HT-29 (cell line): ENCODE results near the gene ADCY2. TPM values are rescaled to one million over a fixed set of nuclear protein-coding genes. Genes with fewer than 3 reads are reported as not detected.

Experiments
- DNase-seq: peaks from one replicate; pipeline ENCODE4 v3.0.0-alpha.2; 2015; ENCODE audit warnings: low spot score
- total RNA-seq: library from RNA; depleted of rRNA; stranded (reverse); fragments of >200 nt; shearing (Covaris generic); gene quantifications from 2 replicates; pipeline ENCODE4 v1.2.3, GENCODE V29; 2014

Gene ADCY2
- total RNA-seq, 1 experiment from 2014 or later, result not detected

DNA sequence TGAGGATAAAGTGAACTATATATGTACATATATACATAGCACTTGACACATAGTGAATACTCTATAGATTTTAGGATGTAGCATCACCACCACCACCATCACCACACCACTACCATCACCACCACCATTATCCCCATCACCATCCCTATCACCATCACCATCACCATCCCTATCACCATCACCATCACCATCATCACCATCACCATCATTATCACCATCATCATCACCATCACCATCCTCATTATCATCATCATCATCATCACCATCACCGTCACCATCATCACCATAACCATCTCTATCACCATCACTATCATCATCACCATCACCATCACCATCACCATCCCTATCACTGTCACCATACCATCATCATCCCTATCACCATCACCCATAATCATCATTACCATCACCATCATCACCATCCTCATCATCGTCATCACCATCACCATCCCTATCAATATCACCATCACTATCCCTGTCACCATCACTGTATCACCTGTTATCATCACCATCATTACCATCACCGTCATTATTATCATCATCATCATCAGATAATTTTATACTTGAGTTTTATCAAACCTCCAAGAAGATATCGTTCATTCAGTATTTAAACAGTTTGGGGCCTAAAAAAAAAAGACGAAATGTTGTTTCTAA is 345.6 kb downstream of the ADCY2 start:
- DNase-seq, result no peak

DNA sequence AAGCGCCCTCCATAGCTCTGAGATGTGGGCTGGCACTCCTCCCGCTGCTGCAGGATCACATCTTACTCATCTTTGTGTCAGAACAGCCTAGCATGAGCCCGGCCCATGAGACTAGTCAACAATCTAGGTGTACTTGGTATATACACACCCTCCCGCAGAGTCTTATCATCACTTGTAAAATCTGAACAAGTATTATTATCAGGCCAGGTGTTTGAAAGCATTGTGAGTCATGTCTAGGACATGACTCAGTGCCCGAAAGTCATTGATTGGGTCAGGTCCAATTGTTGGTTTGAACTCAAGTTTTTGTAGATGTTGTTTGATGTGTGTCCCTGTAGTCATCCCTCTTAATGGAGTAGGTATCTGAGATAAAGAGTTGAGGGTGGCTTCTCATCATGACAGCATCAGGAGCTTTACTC is 346.3 kb downstream of the ADCY2 start:
- peak; percentile 12 for DNase-seq

DNA sequence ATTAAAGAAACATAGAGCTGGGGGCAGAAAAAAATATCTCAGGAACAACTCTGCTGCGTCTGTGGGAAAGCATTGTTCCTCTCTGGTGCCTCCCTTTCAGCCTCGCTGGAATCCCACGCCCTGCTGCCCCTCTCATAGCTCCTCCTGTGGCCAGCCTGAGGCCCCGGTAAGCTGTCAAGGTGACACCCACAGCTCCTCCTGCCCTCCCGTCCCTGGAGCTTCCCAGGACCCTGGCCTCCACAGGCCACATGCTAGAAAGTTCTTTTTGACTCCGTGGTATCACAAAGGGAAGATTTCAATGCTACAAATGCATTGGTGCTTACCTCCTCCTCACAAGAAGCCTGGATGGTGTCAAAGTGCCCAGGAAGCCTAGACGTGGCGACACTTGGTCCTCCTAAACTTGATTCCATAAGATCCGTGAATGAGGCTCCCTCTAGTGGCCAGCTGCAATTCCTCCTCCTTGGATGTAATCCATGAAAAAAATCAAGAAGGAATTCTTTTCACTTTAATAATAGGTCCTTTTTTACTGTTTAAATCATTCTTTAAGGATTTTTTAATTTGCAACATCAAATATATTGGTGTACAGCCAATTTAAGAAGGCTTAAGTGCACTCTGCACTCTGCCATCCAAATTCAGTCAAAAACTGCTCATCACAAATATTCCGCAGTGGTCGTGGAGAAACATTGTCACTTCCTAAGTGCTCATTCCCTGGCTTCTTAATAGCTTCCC is 350.1 kb downstream of the ADCY2 start:
- DNase-seq, result peak; percentile 77

DNA sequence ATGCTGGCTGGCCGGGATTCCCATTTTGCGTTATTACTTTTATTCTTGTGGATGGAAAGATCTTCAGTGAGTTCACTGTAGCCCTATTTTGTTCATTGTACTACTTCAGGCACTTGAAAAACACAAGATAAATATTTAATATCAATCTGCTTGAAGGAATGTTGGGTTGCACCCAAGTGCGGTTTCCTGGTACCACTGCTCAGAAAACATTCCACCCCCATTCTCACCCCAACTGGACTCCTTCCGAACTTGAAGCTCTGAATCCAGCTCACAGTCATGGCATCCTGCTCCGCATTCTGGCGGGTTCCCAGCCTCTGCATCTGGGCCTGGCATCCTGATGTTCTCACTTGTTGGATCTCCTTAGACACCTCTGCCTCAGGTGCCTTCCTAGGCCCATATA is 351.8 kb downstream of the ADCY2 start:
- no peak for DNase-seq

DNA sequence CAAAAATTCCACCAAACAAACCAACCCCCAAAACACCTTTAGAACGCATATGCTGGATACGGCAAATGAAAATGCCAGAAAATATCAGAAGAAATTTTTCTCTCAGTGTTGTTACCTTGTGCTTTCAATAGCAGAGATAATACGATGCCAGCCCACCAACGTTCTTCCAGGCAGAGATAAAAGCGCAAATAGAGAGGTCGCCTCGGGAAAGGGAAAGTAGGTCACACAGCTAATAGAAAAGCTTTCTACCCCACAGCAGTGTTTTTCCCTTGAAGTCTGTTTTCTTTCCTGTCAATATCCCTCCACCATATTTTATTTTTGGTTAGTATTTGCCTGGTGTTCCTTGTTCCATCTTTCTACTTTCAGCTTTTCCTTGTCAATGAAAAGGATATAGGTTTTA is 353.7 kb downstream of the ADCY2 start:
- DNase-seq, result no peak

DNA sequence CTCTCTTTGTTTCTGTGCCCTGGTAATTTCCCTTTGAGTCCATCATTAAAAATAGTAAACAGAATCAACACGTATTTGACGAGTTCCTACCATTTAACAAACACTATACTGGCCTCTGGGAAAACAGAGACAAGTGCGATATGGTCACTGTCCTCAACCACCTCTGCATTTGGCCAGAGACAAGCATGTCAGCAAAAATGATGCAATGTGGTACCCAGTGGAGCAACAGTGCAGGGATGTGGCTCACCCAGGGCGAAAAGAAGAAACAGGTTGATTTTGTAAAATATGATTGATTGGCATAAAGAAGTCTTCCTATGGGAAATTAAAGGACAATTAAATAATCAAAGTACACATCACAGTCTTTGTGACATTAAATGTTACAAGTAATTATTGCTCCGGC is 355.9 kb downstream of the ADCY2 start:
- no peak for DNase-seq

DNA sequence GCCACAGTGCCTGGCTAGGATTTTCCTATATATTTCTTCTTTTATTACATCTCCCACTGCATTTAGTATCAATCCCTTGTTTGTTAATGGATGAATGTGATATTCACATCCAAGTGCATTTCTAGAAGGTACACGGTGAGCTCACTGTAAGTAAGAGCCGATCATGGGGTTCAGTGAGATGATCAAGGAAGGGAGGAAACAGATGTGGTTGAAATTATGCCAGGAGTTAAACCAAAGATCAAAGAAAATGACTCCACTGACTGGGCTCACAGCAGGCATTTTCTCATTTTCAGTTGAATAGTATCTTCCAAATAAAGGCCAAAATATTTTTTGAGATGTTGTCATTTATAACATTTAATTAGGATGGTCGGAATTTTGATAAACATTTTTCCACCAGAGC is 357.2 kb downstream of the ADCY2 start:
- no peak for DNase-seq

DNA sequence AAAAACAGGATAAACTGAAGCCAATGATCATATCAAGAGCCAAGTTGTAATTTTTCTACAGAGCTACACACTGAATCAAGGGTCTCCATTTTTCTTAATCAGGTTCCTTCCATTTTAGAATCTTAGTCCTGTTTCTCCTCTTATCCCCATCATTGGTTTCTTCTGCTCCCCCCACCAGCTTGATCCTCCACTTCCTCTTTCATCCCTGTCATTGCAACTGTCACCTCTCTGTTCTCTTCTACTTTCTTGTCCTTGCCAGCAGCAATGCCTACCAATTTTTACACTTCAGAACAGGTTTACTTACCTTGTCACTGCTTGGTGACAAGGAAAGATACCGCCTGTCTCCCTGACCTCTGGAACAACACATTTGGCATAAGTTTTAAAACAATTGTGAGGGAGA is 357.7 kb downstream of the ADCY2 start:
- no peak for DNase-seq

DNA sequence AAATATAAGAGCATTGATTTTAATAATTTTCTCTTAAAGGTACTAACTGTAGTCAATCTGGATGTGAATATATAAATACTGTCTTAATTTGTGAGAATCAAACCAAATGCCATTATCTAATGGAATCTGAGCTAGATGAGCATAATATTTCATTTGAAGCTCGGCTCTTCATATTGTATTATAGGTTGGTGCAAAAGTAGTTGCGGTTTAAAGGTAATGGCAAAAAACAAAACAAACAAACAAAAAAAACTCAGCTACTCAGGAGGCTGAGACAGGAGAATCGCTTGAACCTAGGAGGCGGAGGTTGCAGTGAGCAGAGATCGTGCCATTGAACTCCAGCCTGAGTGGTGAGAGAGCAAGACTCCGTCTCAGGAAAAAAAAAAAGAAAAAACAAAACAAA is 358.6 kb downstream of the ADCY2 start:
- no peak for DNase-seq

DNA sequence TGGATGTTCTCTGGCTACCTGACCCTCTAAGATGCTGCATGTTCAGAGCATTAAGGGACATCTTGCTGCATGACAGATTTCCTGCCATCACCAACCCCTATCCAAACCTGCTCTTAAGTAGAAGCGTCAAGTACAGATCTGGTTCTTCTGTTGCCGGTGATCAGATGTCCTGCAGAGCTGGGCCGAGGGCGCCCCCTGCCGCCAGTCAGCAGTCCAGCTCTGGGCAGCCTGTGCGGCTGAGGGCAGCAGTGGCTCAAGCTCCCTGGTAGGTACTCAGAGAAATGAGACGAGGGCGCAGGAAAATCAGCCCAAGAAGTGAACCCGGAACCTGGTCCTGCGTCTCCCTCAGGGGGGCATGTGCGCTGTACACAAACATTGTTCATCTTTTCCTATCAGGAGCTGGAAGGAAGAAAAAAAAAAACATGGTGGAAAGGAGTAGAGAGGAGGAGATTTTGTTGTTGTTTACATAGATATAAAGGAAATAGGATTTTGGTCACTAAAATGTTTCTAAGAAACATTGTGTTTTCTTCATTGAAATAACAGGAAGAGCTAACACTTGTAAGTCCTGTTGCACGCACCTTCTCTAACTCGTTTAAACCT is 359.2 kb downstream of the ADCY2 start:
- DNase-seq, result peak; percentile 80

DNA sequence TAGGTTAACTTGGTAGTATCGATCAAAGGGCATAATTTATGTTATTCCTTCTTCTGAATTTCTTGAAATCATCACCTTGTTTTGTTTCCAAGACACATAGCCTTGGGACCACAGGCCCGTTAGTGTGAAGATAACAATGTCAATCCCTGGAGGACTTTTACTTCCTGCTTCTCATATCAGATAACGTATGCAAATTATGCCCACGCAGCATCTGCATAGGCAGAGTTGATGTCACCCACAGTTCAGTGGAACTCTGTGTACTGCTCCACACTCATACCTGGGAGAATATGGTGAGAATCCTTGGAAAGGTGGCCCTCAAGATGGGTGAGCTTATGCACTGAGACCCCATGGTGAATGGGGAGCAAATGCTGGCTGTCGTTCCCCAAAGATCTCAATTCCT is 360.0 kb downstream of the ADCY2 start:
- no peak for DNase-seq

DNA sequence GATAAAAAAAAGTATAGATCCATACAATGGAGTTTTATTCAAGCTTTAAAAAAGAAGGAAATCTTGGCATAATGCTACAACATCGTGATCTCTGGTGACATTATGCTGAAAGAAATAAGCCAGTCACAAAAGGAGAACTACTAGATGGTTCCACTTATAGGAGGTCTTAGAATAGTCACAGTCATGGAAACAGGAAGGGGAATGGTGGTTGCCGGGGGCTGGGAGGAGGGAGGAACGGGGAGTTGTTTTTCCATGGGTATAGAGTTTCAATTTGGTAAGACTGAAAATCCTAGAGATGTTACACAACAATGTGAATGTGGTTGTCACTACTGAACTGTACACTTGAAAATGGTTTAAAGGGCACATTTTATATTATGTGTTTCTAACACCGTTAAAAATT is 360.5 kb downstream of the ADCY2 start:
- no peak for DNase-seq

DNA sequence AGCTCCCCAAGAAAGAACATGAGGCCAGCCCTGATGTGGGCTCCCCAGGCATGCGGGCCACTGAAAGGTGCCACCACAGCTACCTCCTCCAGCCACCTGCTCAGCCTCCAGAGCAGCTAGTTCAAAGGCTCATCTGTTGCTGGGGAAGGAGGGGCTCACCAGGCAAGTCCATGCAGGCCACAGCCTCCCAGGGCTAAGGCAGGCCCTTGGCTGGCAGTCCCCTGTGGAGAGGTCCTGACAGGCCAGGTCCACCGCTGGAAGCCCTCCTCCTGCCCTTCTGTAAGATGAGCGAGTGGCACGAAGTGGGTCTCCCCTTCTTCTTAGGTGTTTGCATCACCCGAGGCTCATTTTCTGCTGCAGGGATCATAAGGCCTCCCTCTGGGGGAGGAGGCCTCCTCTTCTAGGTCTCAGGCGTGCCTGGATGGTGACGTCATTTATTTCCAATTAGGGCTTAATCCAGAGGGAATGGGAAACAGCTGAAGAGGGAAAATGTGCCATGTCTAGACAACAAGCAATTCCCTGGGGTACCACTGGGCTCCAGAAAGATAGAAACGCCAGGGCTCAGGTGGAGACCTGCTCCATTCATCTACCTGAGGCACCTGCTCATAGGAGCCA is 363.4 kb downstream of the ADCY2 start:
- DNase-seq, result no peak

DNA sequence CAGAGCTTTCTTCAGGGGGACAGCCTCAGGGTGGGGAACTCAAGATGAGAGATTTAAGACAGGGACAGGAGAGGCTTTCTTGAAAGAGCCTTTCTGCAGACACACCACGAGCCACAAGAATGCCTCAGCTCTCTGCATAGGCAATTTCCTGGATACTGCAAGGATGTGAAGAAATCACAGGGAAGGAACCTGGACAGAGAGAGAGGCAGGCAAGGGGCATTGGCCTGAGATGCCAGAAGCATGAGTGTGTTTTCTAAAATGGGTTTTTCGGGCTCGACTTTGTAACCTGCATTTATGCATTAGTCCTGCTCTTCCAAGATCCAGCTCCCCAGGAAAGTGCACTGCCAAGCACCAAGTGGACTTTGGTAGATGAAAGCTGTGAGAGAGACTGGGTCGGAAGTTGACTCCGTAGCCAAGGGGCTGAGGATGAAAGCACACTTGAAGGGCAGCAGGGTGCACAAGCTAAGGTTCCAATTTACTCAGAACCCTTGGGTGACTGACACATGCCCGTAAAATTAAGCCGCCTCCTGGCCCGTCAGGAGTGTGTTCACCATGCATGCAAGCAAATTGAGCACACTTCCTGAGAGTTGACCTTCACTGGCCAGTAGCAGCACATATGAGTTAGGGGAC is 364.1 kb downstream of the ADCY2 start:
- no peak for DNase-seq

DNA sequence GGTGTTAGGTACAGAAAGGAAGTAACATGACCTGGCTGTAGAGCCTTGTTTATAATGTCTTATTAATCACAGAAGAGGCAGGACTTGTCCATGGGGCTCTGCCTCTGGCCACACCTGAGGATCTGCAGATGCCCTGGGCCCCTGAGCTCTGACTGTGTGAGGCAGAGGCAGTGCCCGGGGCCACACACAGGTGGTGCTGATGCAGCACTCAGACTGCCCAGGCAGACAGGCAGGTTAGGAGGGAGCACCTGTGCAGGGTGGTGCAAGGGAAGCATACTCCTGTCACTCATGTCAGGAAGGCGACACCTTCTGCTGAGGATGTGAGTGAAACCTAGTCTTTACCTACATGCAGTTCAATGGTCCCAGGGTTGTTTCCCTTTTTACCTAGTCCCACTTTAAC is 366.3 kb downstream of the ADCY2 start:
- DNase-seq, result peak; percentile 47

DNA sequence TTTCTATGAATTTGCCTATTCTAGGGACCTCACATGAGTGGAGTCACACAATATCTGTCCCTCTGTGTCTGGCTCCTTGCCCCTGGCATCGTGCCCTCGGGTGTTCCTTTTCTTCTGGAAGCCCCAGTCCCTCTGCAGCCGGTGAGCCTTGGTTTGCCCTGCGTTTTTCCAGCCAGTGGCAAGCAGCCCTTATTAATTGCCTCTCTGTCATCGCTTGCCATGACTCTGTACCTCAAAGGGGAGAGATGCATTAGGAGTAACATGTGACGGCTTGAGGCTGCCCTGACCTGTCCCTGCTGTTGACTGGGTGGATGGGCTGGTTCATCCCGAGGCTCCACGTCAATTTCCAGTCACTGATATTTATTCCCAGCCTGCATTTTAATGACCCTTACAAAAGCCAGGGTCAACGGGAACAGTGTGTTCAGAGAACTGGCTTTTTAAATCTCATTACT is 367.7 kb downstream of the ADCY2 start:
- DNase-seq, result no peak

DNA sequence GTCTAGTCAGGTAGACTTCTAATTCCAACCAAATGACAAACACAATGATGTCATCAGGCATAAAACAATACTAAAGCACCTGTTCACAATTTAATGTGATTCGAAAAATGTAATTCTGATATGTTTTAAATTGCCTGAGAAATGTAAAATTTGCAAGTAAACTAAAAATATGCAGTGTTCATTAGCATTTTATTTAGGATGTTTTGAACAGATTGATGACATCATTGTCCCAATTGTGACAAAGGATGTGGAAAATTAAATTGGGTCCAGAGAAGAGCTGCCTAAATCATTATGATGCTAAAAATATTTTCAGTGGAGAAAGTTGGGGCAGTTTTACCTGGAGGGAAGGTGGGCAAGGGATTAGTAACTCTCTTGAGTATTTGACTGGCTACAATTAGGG is 368.5 kb downstream of the ADCY2 start:
- DNase-seq, result no peak

DNA sequence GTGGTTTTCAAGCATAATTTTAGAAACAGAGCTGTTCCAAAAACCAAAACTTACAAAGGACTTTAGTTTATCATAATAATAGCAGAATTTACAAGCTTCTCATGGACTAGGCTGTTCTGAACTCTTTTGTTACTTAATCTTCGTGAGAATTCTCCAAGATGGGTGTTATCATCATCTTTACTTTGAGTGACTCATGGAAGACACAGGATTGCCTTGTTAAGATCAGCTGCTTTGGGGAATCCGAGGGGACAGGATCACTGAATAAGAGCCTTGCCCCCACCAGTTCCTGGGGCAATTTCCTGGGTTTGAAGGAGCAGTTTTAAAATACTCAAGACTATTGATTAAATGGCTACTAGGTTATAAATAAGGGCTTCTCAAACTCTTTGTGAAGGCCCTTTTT is 374.5 kb downstream of the ADCY2 start:
- no peak for DNase-seq

DNA sequence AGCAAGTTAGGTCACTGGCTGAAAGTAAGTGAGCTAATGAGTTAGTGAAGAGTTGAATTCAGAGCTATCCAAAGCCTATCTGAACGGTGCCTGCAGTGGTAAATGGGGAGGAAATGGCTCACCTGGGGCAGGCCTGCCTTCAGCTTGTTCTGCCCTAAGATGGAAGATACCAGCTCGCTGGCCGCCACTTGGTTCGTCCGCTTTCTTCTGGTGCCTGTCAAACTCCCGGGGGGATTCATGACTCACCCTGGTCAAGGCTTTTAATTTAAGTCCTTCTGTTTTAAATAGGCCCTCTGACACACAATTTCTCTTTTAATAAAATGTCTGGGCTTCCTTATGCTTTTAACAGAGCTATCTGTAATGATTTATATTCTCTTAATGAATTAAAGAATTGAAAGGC is 376.2 kb downstream of the ADCY2 start:
- no peak for DNase-seq

DNA sequence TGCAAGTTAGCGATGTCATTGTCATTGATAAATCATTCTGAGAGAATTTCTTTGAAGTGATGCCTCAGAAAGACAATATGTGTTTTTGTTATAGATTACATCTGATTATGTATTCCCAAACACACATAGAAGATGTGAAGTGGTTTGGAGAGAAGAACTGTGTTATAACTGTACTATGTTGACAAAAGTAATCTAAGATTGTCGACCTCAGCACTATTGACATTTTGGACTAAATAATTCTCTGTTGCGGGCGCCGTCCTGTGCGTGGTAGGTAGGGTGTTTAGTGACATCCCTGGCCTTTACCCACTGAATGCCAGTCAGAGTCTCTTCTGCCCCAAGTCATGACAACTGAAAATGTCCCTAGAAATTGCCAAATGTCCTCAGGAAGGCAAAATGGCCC is 377.2 kb downstream of the ADCY2 start:
- no peak for DNase-seq

DNA sequence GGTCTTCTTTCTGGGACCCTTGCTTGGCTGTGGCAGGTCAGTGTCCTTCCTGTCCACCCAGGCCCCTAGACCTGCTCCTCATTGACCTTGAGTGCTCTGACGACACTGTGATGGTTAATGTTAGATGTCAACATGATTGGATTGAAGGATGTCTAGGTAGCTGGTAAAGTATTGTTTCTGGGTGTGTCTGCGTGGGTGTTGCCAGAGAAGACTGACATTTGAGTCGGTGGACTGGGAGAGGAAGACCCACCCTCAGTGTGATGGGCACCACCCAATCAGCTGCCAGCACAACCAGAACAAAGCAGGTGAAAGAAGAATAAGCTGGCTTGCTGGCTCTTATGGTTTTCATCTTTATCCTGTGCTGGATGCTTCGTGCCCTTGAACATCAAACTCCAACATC is 380.5 kb downstream of the ADCY2 start:
- no peak for DNase-seq
